Endothelial cell of umbilical vein (primary cell): ENCODE measurements around the gene COL28A1. TPM values are rescaled to one million over a fixed set of nuclear protein-coding genes. Genes with fewer than 3 reads are reported as not detected.

Experiments
- BruUV-seq: library from RNA; stranded (reverse); fragments of 400-500 nt; replicated peaks from 2 replicates; lab custom pipeline; 2021; lab: Mats Ljungman, UMichigan
- CTCF ChIA-PET: fragments of 300-600, 350-600 bp; sonication (Branson Sonifier 250); formaldehyde crosslinking; loops from one replicate; lab custom pipeline; 2021; ENCODE audit warnings: antibody characterized with exemption, inconsistent platforms; lab: Charles Lee
- POLR2A ChIA-PET: fragments of 300-600, 350-600 bp; sonication (Branson Sonifier 250); formaldehyde crosslinking; loops from one replicate; lab custom pipeline; 2021; ENCODE audit warnings: antibody characterized with exemption, inconsistent platforms; lab: Charles Lee
- DNase-seq: peaks from one replicate; pipeline ENCODE4 v3.0.0-alpha.2; 2011; ENCODE audit warnings: low read depth, low spot score
- FAIRE-seq: peaks from 2 replicates; lab custom pipeline; 2011; peaks lifted over from hg19 to GRCh38; lab: Jason Lieb, UNC
- H2AFZ ChIP-seq: 2 replicates; pipeline ENCODE4 v1.6.0; 2012; ENCODE audit warnings: low read depth, low read length, control low read depth, inconsistent platforms
- H3K27ac ChIP-seq: 2 replicates; pipeline ENCODE4 v1.5.1; 2011; ENCODE audit warnings: low read depth, mild to moderate bottlenecking, control low read depth, low read length, moderate library complexity; ENCODE audit not compliant: insufficient read depth
- H3K27me3 ChIP-seq, 2 experiments: 2 replicates each; pipeline versions ENCODE4 v1.6.0 to v1.6.1; 2011; ENCODE audit warnings: low read length in 2 of 2, mixed read lengths in 1 of 2; ENCODE audit not compliant: control insufficient read depth in 2 of 2, insufficient read depth in 2 of 2
- H3K36me3 ChIP-seq, 2 experiments: 2 replicates in 1 of 2; 3 replicates in 1 of 2; pipeline ENCODE4 v1.5.1; 2011; ENCODE audit warnings: low read length in 2 of 2, mild to moderate bottlenecking in 1 of 2, moderate library complexity in 1 of 2; ENCODE audit not compliant: control insufficient read depth in 2 of 2, insufficient read depth in 2 of 2; ENCODE audit errors: extremely low read depth in 1 of 2
- H3K4me1 ChIP-seq: 3 replicates; pipeline ENCODE4 v1.5.1; 2011; ENCODE audit warnings: mild to moderate bottlenecking, low read length; ENCODE audit not compliant: control insufficient read depth, insufficient read depth; ENCODE audit errors: extremely low read depth
- H3K4me2 ChIP-seq: 2 replicates; pipeline ENCODE4 v1.6.1; 2011; ENCODE audit warnings: low read length, control low read depth, mixed read lengths; ENCODE audit not compliant: insufficient read depth
- H3K4me3 ChIP-seq, 3 experiments: fragments of 200-600 bp in 1 of 3; sonication (generic), shearing (Covaris generic) in 1 of 3; replicated peaks in 1 of 3; 2 replicates each; pipeline ENCODE4 v1.5.1; 2011 to 2016; ENCODE audit warnings: control low read depth in 3 of 3, low read length in 3 of 3, mild to moderate bottlenecking in 2 of 3, inconsistent platforms in 1 of 3, low read depth in 1 of 3, moderate library complexity in 1 of 3; ENCODE audit not compliant: insufficient read depth in 1 of 3
- H3K79me2 ChIP-seq: 2 replicates; pipeline ENCODE4 v1.6.0; 2012; ENCODE audit warnings: low read length, inconsistent platforms; ENCODE audit not compliant: control insufficient read depth, insufficient read depth
- H3K9ac ChIP-seq: replicated peaks from 2 replicates; pipeline ENCODE3; 2011; ENCODE audit warnings: low read length, control low read depth; ENCODE audit not compliant: insufficient read depth; ENCODE audit errors: extremely low read depth
- H3K9me1 ChIP-seq: replicated peaks from 3 replicates; pipeline ENCODE4 v1.6.0; 2011; ENCODE audit warnings: mild to moderate bottlenecking, low read length; ENCODE audit not compliant: control insufficient read depth, insufficient read depth; ENCODE audit errors: extremely low read depth
- H3K9me3 ChIP-seq: replicated peaks from 2 replicates; pipeline ENCODE4 v1.5.1; 2012; ENCODE audit warnings: low read length, inconsistent platforms; ENCODE audit not compliant: control insufficient read depth, insufficient read depth
- H4K20me1 ChIP-seq: replicated peaks from 2 replicates; pipeline ENCODE3; 2011; ENCODE audit warnings: mild to moderate bottlenecking, low read length; ENCODE audit not compliant: control insufficient read depth, insufficient read depth; ENCODE audit errors: extremely low read depth
- EZH2 ChIP-seq: IDR thresholded peaks from 2 replicates; pipeline ENCODE4 v1.6.1; 2012; ENCODE audit warnings: borderline replicate concordance, low read depth, mild to moderate bottlenecking, moderate library complexity, low read length, inconsistent platforms; ENCODE audit not compliant: severe bottlenecking
- FOS ChIP-seq: IDR thresholded peaks from 2 replicates; pipeline ENCODE4 v1.6.1; 2011; ENCODE audit warnings: mild to moderate bottlenecking, low read length, moderate library complexity, borderline replicate concordance; ENCODE audit not compliant: insufficient read depth
- GATA2 ChIP-seq: IDR thresholded peaks from 2 replicates; pipeline ENCODE4 v1.7.0; 2011; ENCODE audit warnings: low read depth, mild to moderate bottlenecking, moderate library complexity, mixed read lengths, low read length; ENCODE audit not compliant: insufficient read length, insufficient read depth
- JUN ChIP-seq: IDR thresholded peaks from 2 replicates; pipeline ENCODE4 v1.6.1; 2011; ENCODE audit warnings: borderline replicate concordance, low read depth; ENCODE audit not compliant: insufficient read length, insufficient read depth
- MYC ChIP-seq: IDR thresholded peaks from one replicate; pipeline ENCODE4 v1.6.1; 2011; ENCODE audit warnings: mild to moderate bottlenecking, low read depth, low read length
- POLR2A ChIP-seq: IDR thresholded peaks from 2 replicates; pipeline ENCODE4 v1.6.1; 2012; ENCODE audit warnings: low read depth, mild to moderate bottlenecking, control low read depth, low read length
- POLR2AphosphoS5 ChIP-seq: IDR thresholded peaks from 2 replicates; pipeline ENCODE4 v1.6.1; 2012; ENCODE audit warnings: low read depth, mild to moderate bottlenecking, control low read depth, low read length, moderate library complexity; ENCODE audit not compliant: insufficient read depth
- dilution Hi-C: fragments of 300-500 bp; cut with MboI; formaldehyde crosslinking; loops from one replicate; pipeline ENCODE4 v1.15.0; 2019; ENCODE audit warnings: low sequenced_read_pairs; ENCODE audit not compliant: extremely low pct_ligation_motif_present
- intact Hi-C: fragments of 100-400 bp; cut with micrococcal nuclease; formaldehyde crosslinking; loops from one replicate; pipeline ENCODE4 v1.10.0; 2022
- polyA plus RNA-seq, 4 experiments: library from polyadenylated mRNA; depleted of rRNA in 3 of 4; stranded (reverse) in 3 of 4; unstranded in 1 of 4; fragments of >200 nt; gene quantifications; 2 replicates each; pipeline versions ENCODE4 v1.2.1 to v1.2.3, GENCODE V29; 2011 to 2012; ENCODE audit warnings: missing spikeins in 1 of 4
- total RNA-seq: library from RNA; stranded (reverse); gene quantifications from 2 replicates; pipeline ENCODE4 v1.2.3, GENCODE V29; 2021
- TF ChIP-seq, protein P1 (sequence below): IDR thresholded peaks from 2 replicates; pipeline ENCODE4 v1.6.1; 2011; ENCODE audit not compliant: insufficient read depth, insufficient read length
- TF ChIP-seq, protein P2 (sequence below), 2 donors: IDR thresholded peaks; 1 replicate in 1 of 2; 2 replicates in 1 of 2; pipeline ENCODE4 v1.5.1; 2011; ENCODE audit warnings: low read length in 2 of 2, mild to moderate bottlenecking in 2 of 2, moderate library complexity in 2 of 2, control low read depth in 1 of 2, inconsistent platforms in 1 of 2, low read depth in 1 of 2; ENCODE audit not compliant: insufficient read depth in 1 of 2; ENCODE audit errors: extremely low read depth in 1 of 2

The COL28A1 gene
- total and polyA plus RNA-seq, 2 donors (not counting 3 experiments of a cell fraction or from before 2014, with no cell fraction given): not detected

DNA sequence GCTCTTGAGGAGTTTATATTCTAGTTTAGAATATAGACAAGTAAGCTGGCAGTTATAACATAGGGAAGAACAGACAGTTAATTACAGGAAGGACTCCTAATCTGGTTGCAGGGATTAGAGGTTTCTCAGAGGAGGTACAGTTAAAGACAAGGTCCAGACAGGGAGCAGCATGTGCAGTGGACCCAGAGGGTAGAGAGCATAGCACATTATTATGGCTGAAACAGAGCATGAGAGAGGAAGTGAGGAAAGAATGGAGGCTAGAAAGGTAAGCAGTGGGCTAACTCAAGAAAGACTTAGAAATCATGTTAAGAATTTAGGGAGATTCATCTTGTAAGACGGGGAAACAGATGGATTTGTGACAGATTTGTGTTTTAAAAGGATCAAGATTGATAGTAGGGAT, 40.7 kb upstream of the COL28A1 start:
- no peaks in the 10 kb centered on the region for H3K27me3 ChIP-seq
- TF ChIP-seq GATA2: no peak
- no peak for TF ChIP-seq JUN
- no peak for TF ChIP-seq FOS
- H3K79me2 ChIP-seq: peaks cover 8% of the 10 kb centered on the region
- no peaks in the 10 kb centered on the region for H4K20me1 ChIP-seq
- dilution Hi-C loops (no loop called here), intact Hi-C loops (no loop called here)
- FAIRE-seq: no peak
- no peak overlapping the region for H2AFZ ChIP-seq
- DNase-seq: no peak
- no peak overlapping the region for H3K4me2 ChIP-seq
- POLR2A ChIA-PET: no interaction called here
- H3K36me3 ChIP-seq: no peaks in the 10 kb centered on the region
- no peak overlapping the region for H3K9ac ChIP-seq
- no peaks in the 10 kb centered on the region for H3K9me1 ChIP-seq
- H3K4me1 ChIP-seq: no peaks in the 10 kb centered on the region
- no TSS peak for BruUV-seq
- CTCF ChIA-PET: no interaction called here
- no peak overlapping the region for H3K4me3 ChIP-seq
- H3K9me3 ChIP-seq: no peaks in the 10 kb centered on the region
- no peak overlapping the region for H3K27ac ChIP-seq

DNA sequence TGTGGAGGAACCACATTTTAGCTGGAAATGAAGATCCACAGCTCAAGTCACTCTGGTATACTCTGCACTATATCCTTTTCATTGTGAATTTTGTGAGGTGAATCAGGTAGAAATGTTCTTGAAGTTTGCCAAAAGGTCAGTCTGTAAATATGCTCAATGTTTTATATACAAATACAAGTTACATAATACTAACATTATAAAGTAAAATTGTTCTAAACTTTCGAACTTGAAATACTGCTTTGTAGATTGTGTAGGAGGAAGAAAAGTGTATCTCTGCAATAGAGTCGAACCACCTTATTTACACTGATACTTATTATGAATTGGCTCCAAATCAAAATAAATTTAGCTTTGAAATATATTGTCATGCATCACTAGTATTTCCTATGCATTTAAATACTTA, 38.0 kb upstream of the COL28A1 start:
- CTCF ChIA-PET: no interaction called here
- FAIRE-seq: no peak

More for the DNA sequence above, 38.0 kb upstream of the COL28A1 start:
- Histone ChIP-seq H3K27ac (no peak overlapping the region), H3K4me1 (no peaks in the 10 kb centered on the region), H3K79me2 (peaks cover 29% of the 10 kb centered on the region), H4K20me1 (no peaks in the 10 kb centered on the region), H3K4me3 (no peak overlapping the region), H2AFZ (no peak overlapping the region), H3K4me2 (no peak overlapping the region), H3K36me3 (no peaks in the 10 kb centered on the region), H3K9ac (no peak overlapping the region), H3K27me3 (no peaks in the 10 kb centered on the region), H3K9me3 (no peaks in the 10 kb centered on the region), H3K9me1 (no peaks in the 10 kb centered on the region)
- dilution Hi-C loops: no loop called here
- POLR2A ChIA-PET: no interaction called here
- no TSS peak for BruUV-seq
- no peak for DNase-seq
- intact Hi-C loops: no loop called here
- TF ChIP-seq, protein P1, sequence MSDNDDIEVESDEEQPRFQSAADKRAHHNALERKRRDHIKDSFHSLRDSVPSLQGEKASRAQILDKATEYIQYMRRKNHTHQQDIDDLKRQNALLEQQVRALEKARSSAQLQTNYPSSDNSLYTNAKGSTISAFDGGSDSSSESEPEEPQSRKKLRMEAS: no peak
- no peak for TF ChIP-seq POLR2A
- no peak for TF ChIP-seq POLR2AphosphoS5
- TF ChIP-seq EZH2: no peak
- TF ChIP-seq FOS: no peak
- TF ChIP-seq JUN: no peak
- TF ChIP-seq MYC: no peak
- TF ChIP-seq, protein P2, sequence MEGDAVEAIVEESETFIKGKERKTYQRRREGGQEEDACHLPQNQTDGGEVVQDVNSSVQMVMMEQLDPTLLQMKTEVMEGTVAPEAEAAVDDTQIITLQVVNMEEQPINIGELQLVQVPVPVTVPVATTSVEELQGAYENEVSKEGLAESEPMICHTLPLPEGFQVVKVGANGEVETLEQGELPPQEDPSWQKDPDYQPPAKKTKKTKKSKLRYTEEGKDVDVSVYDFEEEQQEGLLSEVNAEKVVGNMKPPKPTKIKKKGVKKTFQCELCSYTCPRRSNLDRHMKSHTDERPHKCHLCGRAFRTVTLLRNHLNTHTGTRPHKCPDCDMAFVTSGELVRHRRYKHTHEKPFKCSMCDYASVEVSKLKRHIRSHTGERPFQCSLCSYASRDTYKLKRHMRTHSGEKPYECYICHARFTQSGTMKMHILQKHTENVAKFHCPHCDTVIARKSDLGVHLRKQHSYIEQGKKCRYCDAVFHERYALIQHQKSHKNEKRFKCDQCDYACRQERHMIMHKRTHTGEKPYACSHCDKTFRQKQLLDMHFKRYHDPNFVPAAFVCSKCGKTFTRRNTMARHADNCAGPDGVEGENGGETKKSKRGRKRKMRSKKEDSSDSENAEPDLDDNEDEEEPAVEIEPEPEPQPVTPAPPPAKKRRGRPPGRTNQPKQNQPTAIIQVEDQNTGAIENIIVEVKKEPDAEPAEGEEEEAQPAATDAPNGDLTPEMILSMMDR (IDR thresholded peaks at IDR 0.05; ENCODE audit: extremely low read depth in 1 of 2, insufficient read depth in 1 of 2, low read depth in 1 of 2, low read length in 2 of 2): no peak
- no peak for TF ChIP-seq GATA2
